Endothelial cell of umbilical vein (primary cell): ENCODE data around the gene RNFT2. TPM values are rescaled to one million over a fixed set of nuclear protein-coding genes. Genes with fewer than 3 reads are reported as not detected.

Experiments
- BruUV-seq: library from RNA; stranded (reverse); fragments of 400-500 nt; replicated peaks from 2 replicates; lab custom pipeline; 2021; lab: Mats Ljungman, UMichigan
- CTCF ChIA-PET: fragments of 300-600, 350-600 bp; sonication (Branson Sonifier 250); formaldehyde crosslinking; loops from one replicate; lab custom pipeline; 2021; ENCODE audit warnings: antibody characterized with exemption, inconsistent platforms; lab: Charles Lee
- POLR2A ChIA-PET: fragments of 300-600, 350-600 bp; sonication (Branson Sonifier 250); formaldehyde crosslinking; loops from one replicate; lab custom pipeline; 2021; ENCODE audit warnings: antibody characterized with exemption, inconsistent platforms; lab: Charles Lee
- DNase-seq: peaks from one replicate; pipeline ENCODE4 v3.0.0-alpha.2; 2011; ENCODE audit warnings: low read depth, low spot score
- FAIRE-seq: peaks from 2 replicates; lab custom pipeline; 2011; peaks lifted over from hg19 to GRCh38; lab: Jason Lieb, UNC
- H2AFZ ChIP-seq: 2 replicates; pipeline ENCODE4 v1.6.0; 2012; ENCODE audit warnings: low read depth, low read length, control low read depth, inconsistent platforms
- H3K27ac ChIP-seq: 2 replicates; pipeline ENCODE4 v1.5.1; 2011; ENCODE audit warnings: low read depth, mild to moderate bottlenecking, control low read depth, low read length, moderate library complexity; ENCODE audit not compliant: insufficient read depth
- H3K27me3 ChIP-seq, 2 experiments: 2 replicates each; pipeline versions ENCODE4 v1.6.0 to v1.6.1; 2011; ENCODE audit warnings: low read length in 2 of 2, mixed read lengths in 1 of 2; ENCODE audit not compliant: control insufficient read depth in 2 of 2, insufficient read depth in 2 of 2
- H3K36me3 ChIP-seq, 2 experiments: 2 replicates in 1 of 2; 3 replicates in 1 of 2; pipeline ENCODE4 v1.5.1; 2011; ENCODE audit warnings: low read length in 2 of 2, mild to moderate bottlenecking in 1 of 2, moderate library complexity in 1 of 2; ENCODE audit not compliant: control insufficient read depth in 2 of 2, insufficient read depth in 2 of 2; ENCODE audit errors: extremely low read depth in 1 of 2
- H3K4me1 ChIP-seq: 3 replicates; pipeline ENCODE4 v1.5.1; 2011; ENCODE audit warnings: mild to moderate bottlenecking, low read length; ENCODE audit not compliant: control insufficient read depth, insufficient read depth; ENCODE audit errors: extremely low read depth
- H3K4me2 ChIP-seq: 2 replicates; pipeline ENCODE4 v1.6.1; 2011; ENCODE audit warnings: low read length, control low read depth, mixed read lengths; ENCODE audit not compliant: insufficient read depth
- H3K4me3 ChIP-seq, 3 experiments: fragments of 200-600 bp in 1 of 3; sonication (generic), shearing (Covaris generic) in 1 of 3; replicated peaks in 1 of 3; 2 replicates each; pipeline ENCODE4 v1.5.1; 2011 to 2016; ENCODE audit warnings: control low read depth in 3 of 3, low read length in 3 of 3, mild to moderate bottlenecking in 2 of 3, inconsistent platforms in 1 of 3, low read depth in 1 of 3, moderate library complexity in 1 of 3; ENCODE audit not compliant: insufficient read depth in 1 of 3
- H3K79me2 ChIP-seq: 2 replicates; pipeline ENCODE4 v1.6.0; 2012; ENCODE audit warnings: low read length, inconsistent platforms; ENCODE audit not compliant: control insufficient read depth, insufficient read depth
- H3K9ac ChIP-seq: replicated peaks from 2 replicates; pipeline ENCODE3; 2011; ENCODE audit warnings: low read length, control low read depth; ENCODE audit not compliant: insufficient read depth; ENCODE audit errors: extremely low read depth
- H3K9me1 ChIP-seq: replicated peaks from 3 replicates; pipeline ENCODE4 v1.6.0; 2011; ENCODE audit warnings: mild to moderate bottlenecking, low read length; ENCODE audit not compliant: control insufficient read depth, insufficient read depth; ENCODE audit errors: extremely low read depth
- H3K9me3 ChIP-seq: replicated peaks from 2 replicates; pipeline ENCODE4 v1.5.1; 2012; ENCODE audit warnings: low read length, inconsistent platforms; ENCODE audit not compliant: control insufficient read depth, insufficient read depth
- H4K20me1 ChIP-seq: replicated peaks from 2 replicates; pipeline ENCODE3; 2011; ENCODE audit warnings: mild to moderate bottlenecking, low read length; ENCODE audit not compliant: control insufficient read depth, insufficient read depth; ENCODE audit errors: extremely low read depth
- CTCF ChIP-seq, 2 donors: IDR thresholded peaks; 1 replicate in 1 of 2; 2 replicates in 1 of 2; pipeline ENCODE4 v1.5.1; 2011; ENCODE audit warnings: low read length in 2 of 2, mild to moderate bottlenecking in 2 of 2, moderate library complexity in 2 of 2, control low read depth in 1 of 2, inconsistent platforms in 1 of 2, low read depth in 1 of 2; ENCODE audit not compliant: insufficient read depth in 1 of 2; ENCODE audit errors: extremely low read depth in 1 of 2
- EZH2 ChIP-seq: IDR thresholded peaks from 2 replicates; pipeline ENCODE4 v1.6.1; 2012; ENCODE audit warnings: borderline replicate concordance, low read depth, mild to moderate bottlenecking, moderate library complexity, low read length, inconsistent platforms; ENCODE audit not compliant: severe bottlenecking
- FOS ChIP-seq: IDR thresholded peaks from 2 replicates; pipeline ENCODE4 v1.6.1; 2011; ENCODE audit warnings: mild to moderate bottlenecking, low read length, moderate library complexity, borderline replicate concordance; ENCODE audit not compliant: insufficient read depth
- GATA2 ChIP-seq: IDR thresholded peaks from 2 replicates; pipeline ENCODE4 v1.7.0; 2011; ENCODE audit warnings: low read depth, mild to moderate bottlenecking, moderate library complexity, mixed read lengths, low read length; ENCODE audit not compliant: insufficient read length, insufficient read depth
- JUN ChIP-seq: IDR thresholded peaks from 2 replicates; pipeline ENCODE4 v1.6.1; 2011; ENCODE audit warnings: borderline replicate concordance, low read depth; ENCODE audit not compliant: insufficient read length, insufficient read depth
- MAX ChIP-seq: IDR thresholded peaks from 2 replicates; pipeline ENCODE4 v1.6.1; 2011; ENCODE audit not compliant: insufficient read depth, insufficient read length
- MYC ChIP-seq: IDR thresholded peaks from one replicate; pipeline ENCODE4 v1.6.1; 2011; ENCODE audit warnings: mild to moderate bottlenecking, low read depth, low read length
- POLR2A ChIP-seq: IDR thresholded peaks from 2 replicates; pipeline ENCODE4 v1.6.1; 2012; ENCODE audit warnings: low read depth, mild to moderate bottlenecking, control low read depth, low read length
- POLR2AphosphoS5 ChIP-seq: IDR thresholded peaks from 2 replicates; pipeline ENCODE4 v1.6.1; 2012; ENCODE audit warnings: low read depth, mild to moderate bottlenecking, control low read depth, low read length, moderate library complexity; ENCODE audit not compliant: insufficient read depth
- dilution Hi-C: fragments of 300-500 bp; cut with MboI; formaldehyde crosslinking; loops from one replicate; pipeline ENCODE4 v1.15.0; 2019; ENCODE audit warnings: low sequenced_read_pairs; ENCODE audit not compliant: extremely low pct_ligation_motif_present
- intact Hi-C: fragments of 100-400 bp; cut with micrococcal nuclease; formaldehyde crosslinking; loops from one replicate; pipeline ENCODE4 v1.10.0; 2022
- polyA plus RNA-seq, 4 experiments: library from polyadenylated mRNA; depleted of rRNA in 3 of 4; stranded (reverse) in 3 of 4; unstranded in 1 of 4; fragments of >200 nt; gene quantifications; 2 replicates each; pipeline versions ENCODE4 v1.2.1 to v1.2.3, GENCODE V29; 2011 to 2012; ENCODE audit warnings: missing spikeins in 1 of 4
- total RNA-seq: library from RNA; stranded (reverse); gene quantifications from 2 replicates; pipeline ENCODE4 v1.2.3, GENCODE V29; 2021

RNFT2 gene
- total and polyA plus RNA-seq, 2 donors (not counting 3 experiments of a cell fraction or from before 2014, with no cell fraction given): 1.4 to 6.6 TPM

- intact Hi-C loops: no loop called here
- Histone ChIP-seq H3K9ac (no peak overlapping the region), H3K4me2 (no peak overlapping the region), H3K4me3 (no peak overlapping the region), H3K79me2 (no peaks in the 10 kb centered on the region), H3K9me3 (no peaks in the 10 kb centered on the region), H3K27me3 (no peaks in the 10 kb centered on the region), H3K36me3 (no peaks in the 10 kb centered on the region), H4K20me1 (no peaks in the 10 kb centered on the region), H3K4me1 (no peaks in the 10 kb centered on the region), H3K27ac (no peak overlapping the region), H2AFZ (no peak overlapping the region), H3K9me1 (no peaks in the 10 kb centered on the region)
- TF ChIP-seq GATA2 (no peak), CTCF (IDR thresholded peaks at IDR 0.05; ENCODE audit: extremely low read depth in 1 of 2, insufficient read depth in 1 of 2, low read depth in 1 of 2, low read length in 2 of 2) (no peak), MYC (no peak), POLR2A (no peak), FOS (no peak), JUN (no peak), EZH2 (no peak), MAX (no peak), POLR2AphosphoS5 (no peak)
- POLR2A ChIA-PET: no interaction called here
- BruUV-seq: no TSS peak
- FAIRE-seq (no peak), DNase-seq (no peak)
- CTCF ChIA-PET: interaction anchor here (1.2 kb wide), 1 partner anchor 36 kb away, joined by 3 read pairs; no protein-coding TSS in a partner anchor
- dilution Hi-C loops: no loop called here
Measured at GRCh38 chr12:116745554-116745953, 7.4 kb downstream of the RNFT2 start.
